Frontal cortex (tissue), 4 donors: ENCODE measurements around the gene ULK2. TPM values are rescaled to one million over a fixed set of nuclear protein-coding genes. Genes with fewer than 3 reads are reported as not detected.
"Not testable (repeated sequence)": the region's sequence is repeated elsewhere in the genome, so short reads cannot be mapped to it uniquely, and the experiment has no call there.

Experiments used
- DNase-seq, 2 donors: peaks; one replicate each; pipeline ENCODE4 v3.0.0; 2012; ENCODE audit warnings: low spot score in 2 of 2
- FAIRE-seq: peaks from 2 replicates; lab custom pipeline; 2012; peaks lifted over from hg19 to GRCh38; lab: Jason Lieb, UNC
- total RNA-seq: library from RNA; depleted of rRNA; stranded (reverse); fragments of >200 nt; gene quantifications from one replicate; pipeline ENCODE4 v1.2.3, GENCODE V29; 2014
- donor health status: control.
- donor health status: control.
- donor health status: control.

Gene ULK2
- total RNA-seq, 1 donor from 2014 or later: 178 TPM

- no peak for FAIRE-seq
- no peak for DNase-seq
Observed at GRCh38 chr17:19770985-19771735, 96.6 kb downstream of the ULK2 start.

GRCh38 chr17:19769946-19770652 is 97.6 kb downstream of the ULK2 start:
- DNase-seq (no peak), FAIRE-seq (no peak)

GRCh38 chr17:19768046-19768782 is 99.5 kb downstream of the ULK2 start:
- no peak for FAIRE-seq

GRCh38 chr17:19766421-19767270 is 101.1 kb downstream of the ULK2 start:
- FAIRE-seq (no peak), DNase-seq (peak; percentile 66 to 85)

More at GRCh38 chr17:19768046-19768782, 99.5 kb downstream of the ULK2 start:
- DNase-seq: no peak

- no peak for FAIRE-seq
- no peak for DNase-seq
Observed at GRCh38 chr17:19766016-19766415, 101.7 kb downstream of the ULK2 start.

GRCh38 chr17:19763991-19764390 is 103.7 kb downstream of the ULK2 start:
- DNase-seq, FAIRE-seq: not testable (repeated sequence)

GRCh38 chr17:19763416-19763815 is 104.3 kb downstream of the ULK2 start:
- DNase-seq: no peak
- FAIRE-seq: no peak

GRCh38 chr17:19762515-19762961 is 105.2 kb downstream of the ULK2 start:
- DNase-seq (peak in 1 of 2 donors; percentile 74), FAIRE-seq (no peak)

GRCh38 chr17:19760746-19761145 is 107.0 kb downstream of the ULK2 start:
- DNase-seq (no peak), FAIRE-seq (no peak)

- DNase-seq (no peak), FAIRE-seq (no peak)
Observed at GRCh38 chr17:19759568-19760549, 107.9 kb downstream of the ULK2 start.

- FAIRE-seq: no peak
- no peak for DNase-seq
Observed at GRCh38 chr17:19757536-19758180, 110.1 kb downstream of the ULK2 start.

GRCh38 chr17:19756546-19756945 is 111.2 kb downstream of the ULK2 start:
- FAIRE-seq (no peak), DNase-seq (no peak)

GRCh38 chr17:19755821-19756510 is 111.8 kb downstream of the ULK2 start:
- no peak for DNase-seq
- no peak for FAIRE-seq

- no peak for FAIRE-seq
Observed at GRCh38 chr17:19755392-19755791, 112.3 kb downstream of the ULK2 start.

GRCh38 chr17:19753661-19754463 is 113.9 kb downstream of the ULK2 start:
- no peak for FAIRE-seq

More at GRCh38 chr17:19755392-19755791, 112.3 kb downstream of the ULK2 start:
- no peak for DNase-seq

GRCh38 chr17:19753051-19753509 is 114.7 kb downstream of the ULK2 start:
- peak in 1 of 2 donors; percentile 55 for DNase-seq
- FAIRE-seq: no peak

More at GRCh38 chr17:19753661-19754463, 113.9 kb downstream of the ULK2 start:
- DNase-seq: peak in 1 of 2 donors; percentile 55
